K562 (cell line): ENCODE measurements around the gene MICAL2. TPM values are rescaled to one million over a fixed set of nuclear protein-coding genes. Genes with fewer than 3 reads are reported as not detected.

ENCODE experiments used
- ADNP ChIP-seq: fragments of 200-800 bp; sonication (Bioruptor generic); IDR thresholded peaks from 2 replicates; pipeline ENCODE4 v1.6.1; 2016; ENCODE audit warnings: missing genetic modification characterization, missing compliant biosample characterization
- CBFA2T3 ChIP-seq: fragments of 450-650 bp; IDR thresholded peaks from 2 replicates; pipeline ENCODE4 v1.6.1; 2017
- CBX1 ChIP-seq: sonication (generic); IDR thresholded peaks from 2 replicates; pipeline ENCODE4 v1.6.1; 2016; ENCODE audit warnings: antibody characterized with exemption, low read depth, mild to moderate bottlenecking
- CBX5 ChIP-seq: IDR thresholded peaks from 2 replicates; pipeline ENCODE4 v1.6.1; 2014; ENCODE audit warnings: low read depth, borderline replicate concordance
- CEBPB ChIP-seq: fragments of 450-650 bp; IDR thresholded peaks from 2 replicates; pipeline ENCODE4 v1.6.1; 2016; ENCODE audit warnings: missing genetic modification characterization, missing compliant biosample characterization
- CHD4 ChIP-seq: fragments of 200-600 bp; sonication (generic); IDR thresholded peaks from 3 replicates; pipeline ENCODE4 v1.6.1; 2012; ENCODE audit warnings: low read depth, mild to moderate bottlenecking, mixed read lengths, low read length, inconsistent platforms; ENCODE audit not compliant: insufficient read depth, insufficient replicate concordance, poor library complexity, severe bottlenecking
- CSDE1 ChIP-seq, 2 experiments: fragments of 450-650 bp; IDR thresholded peaks; 2 replicates each; pipeline ENCODE4 v1.6.1; 2016; ENCODE audit warnings: mild to moderate bottlenecking in 1 of 2
- DIDO1 ChIP-seq: fragments of 450-650 bp; IDR thresholded peaks from 2 replicates; pipeline ENCODE4 v1.6.1; 2016; ENCODE audit warnings: low read depth, missing biosample characterization, missing genetic modification characterization
- EGR1 ChIP-seq: fragments of 450-650 bp; conservative IDR thresholded peaks from 2 replicates; pipeline ENCODE4 v1.6.1; 2017; ENCODE audit warnings: mild to moderate bottlenecking
- EHMT2 ChIP-seq: fragments of 450-650 bp; IDR thresholded peaks from 2 replicates; pipeline ENCODE4 v1.6.1; 2018; ENCODE audit warnings: antibody characterized with exemption
- EP300 ChIP-seq: IDR thresholded peaks from 2 replicates; pipeline ENCODE4 v1.6.1; 2012; ENCODE audit warnings: low read length, improper control_type of control experiment
- HDAC1 ChIP-seq, 2 experiments: fragments of 450-650 bp; IDR thresholded peaks; 2 replicates each; pipeline ENCODE4 v1.6.1; 2016 to 2017; ENCODE audit warnings: inconsistent platforms in 1 of 2, mild to moderate bottlenecking in 1 of 2, moderate library complexity in 1 of 2
- IRF9 ChIP-seq: fragments of 450-650 bp; IDR thresholded peaks from 2 replicates; pipeline ENCODE4 v1.6.1; 2016; ENCODE audit warnings: missing biosample characterization, missing genetic modification characterization
- JUND ChIP-seq, 2 experiments: IDR thresholded peaks; 2 replicates in 1 of 2; 3 replicates in 1 of 2; pipeline ENCODE4 v1.6.1; 2011; ENCODE audit warnings: borderline replicate concordance in 2 of 2, low read depth in 2 of 2, low read length in 2 of 2, improper control_type of control experiment in 1 of 2, missing biosample characterization in 1 of 2, missing genetic modification characterization in 1 of 2, missing genetic modification reagents in 1 of 2
- KDM1A ChIP-seq, 2 experiments: fragments of 450-650 bp; IDR thresholded peaks; 2 replicates each; pipeline ENCODE4 v1.6.1; 2016; ENCODE audit warnings: mild to moderate bottlenecking in 2 of 2
- LEF1 ChIP-seq: fragments of 450-650 bp; IDR thresholded peaks from 2 replicates; pipeline ENCODE4 v1.6.1; 2016; ENCODE audit warnings: mild to moderate bottlenecking
- MAZ ChIP-seq, 2 experiments: fragments of 450-650 bp in 1 of 2; sonication (generic) in 1 of 2; formaldehyde crosslinking; IDR thresholded peaks in 1 of 2; conservative IDR thresholded peaks in 1 of 2; 2 replicates each; pipeline versions ENCODE4 v1.4.0 to v1.5.0; 2020; ENCODE audit warnings: mild to moderate bottlenecking in 1 of 2, missing genetic modification reagents in 1 of 2
- PHB ChIP-seq: fragments of 250-450 bp; sonication (Bioruptor Pico); IDR thresholded peaks from 2 replicates; pipeline ENCODE4 v1.5.0; 2021
- POLR2H ChIP-seq: IDR thresholded peaks from 2 replicates; pipeline ENCODE4 v1.6.1; 2016; ENCODE audit warnings: missing genetic modification characterization, low read depth, mild to moderate bottlenecking, control low read depth, missing compliant biosample characterization, moderate library complexity
- PTBP1 ChIP-seq: fragments of 200-400 bp; formaldehyde crosslinking; IDR thresholded peaks from 2 replicates; pipeline ENCODE4 v1.6.1; 2017; ENCODE audit warnings: low read depth, low read length
- RAD51 ChIP-seq: fragments of 450-650 bp; IDR thresholded peaks from 2 replicates; pipeline ENCODE4 v1.7.1; 2016; ENCODE audit warnings: low read depth, mild to moderate bottlenecking, borderline replicate concordance
- SIN3A ChIP-seq, 2 experiments: fragments of 150-350 bp in 1 of 2; IDR thresholded peaks; 2 replicates each; pipeline ENCODE4 v1.6.1; 2011 to 2016; ENCODE audit warnings: borderline replicate concordance in 2 of 2, low read depth in 2 of 2, low read length in 2 of 2, mild to moderate bottlenecking in 2 of 2, moderate library complexity in 2 of 2; ENCODE audit not compliant: control insufficient read depth in 1 of 2
- SMAD4 ChIP-seq: fragments of 250-450 bp; sonication (Bioruptor Pico); conservative IDR thresholded peaks from 2 replicates; pipeline ENCODE4 v1.8.0; 2021; ENCODE audit warnings: inconsistent platforms, mild to moderate bottlenecking, moderate library complexity
- SNRNP70 ChIP-seq: fragments of 200-400 bp; formaldehyde crosslinking; optimal IDR thresholded peaks from 2 replicates; pipeline ENCODE3; 2017; ENCODE audit warnings: low read depth, low read length
- ZNF146 ChIP-seq: IDR thresholded peaks from one replicate; pipeline ENCODE4 v1.6.1; 2018; ENCODE audit warnings: missing compliant biosample characterization; ENCODE audit not compliant: unreplicated experiment
- ZNF785 ChIP-seq: fragments of 250-450 bp; sonication (Bioruptor Pico); IDR thresholded peaks from 2 replicates; pipeline ENCODE4 v1.4.0; 2020; ENCODE audit warnings: mild to moderate bottlenecking
- polyA plus RNA-seq, 8 experiments: library from polyadenylated mRNA; depleted of rRNA in 4 of 8; stranded (reverse) in 5 of 8; unstranded in 3 of 8; fragments of >200 nt; fragmentation: Nextera tagmentation in 2 of 8; fragmentation: Illumina TruSeq in 1 of 8; extraction: Ambion mirVana in 2 of 8; extraction: Trizol in 1 of 8; gene quantifications; 2 replicates each; pipeline versions ENCODE4 v1.2.1 to v1.2.3, GENCODE V29; 2011 to 2014; ENCODE audit warnings: inconsistent platforms in 1 of 8, missing spikeins in 1 of 8
- total RNA-seq, 7 experiments: library from RNA; depleted of rRNA in 6 of 7; stranded (reverse); fragments of >200 nt in 6 of 7; fragmentation: Illumina TruSeq in 2 of 7; extraction: Trizol in 2 of 7; gene quantifications; 2 replicates each; pipeline versions ENCODE4 v1.2.1 to v1.2.3, GENCODE V29; 2011 to 2021; ENCODE audit warnings: low replicate concordance in 1 of 7
- TF ChIP-seq, protein P1 (sequence below), 2 experiments: fragments of 250-450 bp in 1 of 2; fragments of 450-650 bp in 1 of 2; sonication (Bioruptor Pico) in 1 of 2; IDR thresholded peaks; 2 replicates each; pipeline versions ENCODE4 v1.6.1 to v1.8.0; 2016 to 2021; ENCODE audit warnings: mild to moderate bottlenecking in 2 of 2, moderate library complexity in 2 of 2, missing compliant biosample characterization in 1 of 2, missing genetic modification characterization in 1 of 2
- TF ChIP-seq, protein P2 (sequence below): fragments of 450-650 bp; IDR thresholded peaks from 2 replicates; pipeline ENCODE4 v1.6.1; 2016

The MICAL2 gene
- total and polyA plus RNA-seq, 9 of the 15 experiments (the other 6 are each of a cell fraction or from before 2014, with no cell fraction given) = 4.7 to 64.2 (median 33.6) TPM

DNA sequence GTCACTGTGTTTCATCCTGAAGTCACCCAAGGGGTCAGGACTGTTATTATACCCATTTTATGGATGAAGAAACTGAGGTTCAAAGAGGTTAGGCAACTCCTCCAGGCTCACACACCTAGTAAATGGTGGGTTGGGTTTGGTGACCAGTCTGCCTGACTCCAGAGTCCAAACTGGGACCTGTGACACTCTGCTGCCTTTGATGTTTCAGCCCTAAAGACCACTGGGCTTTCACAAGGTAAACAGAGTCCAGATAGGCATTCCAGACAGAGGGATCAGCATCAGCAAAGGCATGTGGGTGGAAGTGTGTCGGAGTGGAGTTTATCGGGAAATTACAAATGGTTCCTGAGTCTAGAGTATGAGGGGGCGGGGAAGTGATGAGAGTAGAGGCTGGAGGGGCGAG lies 38.5 kb downstream of the MICAL2 start (continued):
- TF ChIP-seq ZNF146 (CRISPR knock-in tag) (no peak), KDM1A (IDR thresholded peaks at IDR 0.05) (peak; percentile 91 to 96), EGR1 (peak; percentile 91), DIDO1 (tag) (no peak), JUND (IDR thresholded peaks at IDR 0.05; ENCODE audit: borderline replicate concordance, low read depth, low read length) (no peak), JUND (tag; IDR thresholded peaks at IDR 0.05; ENCODE audit: borderline replicate concordance, low read depth, low read length) (peak; percentile 27; the same call in 1 of the 3 replicates), HDAC1 (IDR thresholded peaks at IDR 0.05) (peak; percentile 13 to 59; a peak in 1 of 4 replicates), ZNF785 (CRISPR knock-in tag) (no peak), SNRNP70 (no peak), CHD4 (peak; percentile 97), CSDE1 (IDR thresholded peaks at IDR 0.05) (no peak), EHMT2 (peak; percentile 39; the same call in 1 of the 2 replicates), EP300 (peak; percentile 26; the same call in 1 of the 2 replicates), SIN3A (IDR thresholded peaks at IDR 0.05; ENCODE audit: borderline replicate concordance in 2 of 2, control insufficient read depth in 1 of 2, low read depth in 2 of 2, low read length in 2 of 2) (no peak), POLR2H (tag) (no peak), MAZ (CRISPR knock-in tag; conservative IDR thresholded peaks at IDR 0.05 in 1 of 2, IDR thresholded peaks at IDR 0.05 in 1 of 2) (0 out of 4 replicates have a peak, but pooled peaks of 1 of the 2 experiments have one; percentile 17), RAD51 (no peak), ADNP (tag) (peak; percentile 94), IRF9 (tag) (no peak; the same call in 1 of the 2 replicates), SMAD4 (no peak), PTBP1 (0 out of 2 replicates have a peak, but pooled peaks have one; percentile 83), PHB (CRISPR knock-in tag) (no peak), CBFA2T3 (peak; percentile 54), LEF1 (peak; percentile 65; the same call in 1 of the 2 replicates), CBX1 (peak; percentile 98), CEBPB (tag) (0 out of 2 replicates have a peak, but pooled peaks have one; percentile 7), CBX5 (no peak)
- TF ChIP-seq, protein P1, sequence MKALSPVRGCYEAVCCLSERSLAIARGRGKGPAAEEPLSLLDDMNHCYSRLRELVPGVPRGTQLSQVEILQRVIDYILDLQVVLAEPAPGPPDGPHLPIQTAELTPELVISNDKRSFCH (CRISPR knock-in tag; IDR thresholded peaks at IDR 0.05) = no peak
- TF ChIP-seq, protein P1 (tag; IDR thresholded peaks at IDR 0.05) = peak; percentile 61; the same call in 1 of the 2 replicates
- TF ChIP-seq, protein P2, sequence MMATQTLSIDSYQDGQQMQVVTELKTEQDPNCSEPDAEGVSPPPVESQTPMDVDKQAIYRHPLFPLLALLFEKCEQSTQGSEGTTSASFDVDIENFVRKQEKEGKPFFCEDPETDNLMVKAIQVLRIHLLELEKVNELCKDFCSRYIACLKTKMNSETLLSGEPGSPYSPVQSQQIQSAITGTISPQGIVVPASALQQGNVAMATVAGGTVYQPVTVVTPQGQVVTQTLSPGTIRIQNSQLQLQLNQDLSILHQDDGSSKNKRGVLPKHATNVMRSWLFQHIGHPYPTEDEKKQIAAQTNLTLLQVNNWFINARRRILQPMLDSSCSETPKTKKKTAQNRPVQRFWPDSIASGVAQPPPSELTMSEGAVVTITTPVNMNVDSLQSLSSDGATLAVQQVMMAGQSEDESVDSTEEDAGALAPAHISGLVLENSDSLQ = 0 out of 2 replicates have a peak, but pooled peaks have one; percentile 16
